GM18868 (cell line): ENCODE data around the gene RNF187.

Experiments
- ATAC-seq: cut with Tn5 transposase; IDR thresholded peaks from one replicate; pipeline ENCODE4 v1.9.1; 2021; ENCODE audit warnings: mild to moderate bottlenecking, moderate library complexity; ENCODE audit not compliant: unreplicated experiment

The RNF187 gene

GRCh38 chr1:228542981-228543380 lies 55.8 kb downstream of the RNF187 start:
- ATAC-seq: no peak

DNA sequence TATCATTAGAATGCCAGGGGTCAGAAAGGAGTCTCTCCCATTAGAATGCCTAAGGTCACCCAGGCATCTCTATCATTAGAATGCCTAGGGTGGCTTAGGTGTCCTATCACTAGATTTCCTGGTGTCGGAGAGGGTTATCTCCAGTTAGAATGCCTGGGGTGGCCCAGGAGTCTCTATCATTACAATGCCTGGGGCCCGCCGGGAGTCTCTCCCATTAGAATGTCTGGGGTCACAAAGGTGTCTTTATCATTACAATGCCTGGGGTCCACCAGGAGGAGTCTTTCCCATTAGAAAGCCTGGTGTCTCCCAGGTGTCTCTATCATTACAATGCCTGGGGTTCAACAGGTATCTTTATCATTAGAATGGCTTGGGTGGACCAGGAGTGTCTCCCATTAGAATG lies 56.2 kb downstream of the RNF187 start:
- ATAC-seq: no peak

DNA sequence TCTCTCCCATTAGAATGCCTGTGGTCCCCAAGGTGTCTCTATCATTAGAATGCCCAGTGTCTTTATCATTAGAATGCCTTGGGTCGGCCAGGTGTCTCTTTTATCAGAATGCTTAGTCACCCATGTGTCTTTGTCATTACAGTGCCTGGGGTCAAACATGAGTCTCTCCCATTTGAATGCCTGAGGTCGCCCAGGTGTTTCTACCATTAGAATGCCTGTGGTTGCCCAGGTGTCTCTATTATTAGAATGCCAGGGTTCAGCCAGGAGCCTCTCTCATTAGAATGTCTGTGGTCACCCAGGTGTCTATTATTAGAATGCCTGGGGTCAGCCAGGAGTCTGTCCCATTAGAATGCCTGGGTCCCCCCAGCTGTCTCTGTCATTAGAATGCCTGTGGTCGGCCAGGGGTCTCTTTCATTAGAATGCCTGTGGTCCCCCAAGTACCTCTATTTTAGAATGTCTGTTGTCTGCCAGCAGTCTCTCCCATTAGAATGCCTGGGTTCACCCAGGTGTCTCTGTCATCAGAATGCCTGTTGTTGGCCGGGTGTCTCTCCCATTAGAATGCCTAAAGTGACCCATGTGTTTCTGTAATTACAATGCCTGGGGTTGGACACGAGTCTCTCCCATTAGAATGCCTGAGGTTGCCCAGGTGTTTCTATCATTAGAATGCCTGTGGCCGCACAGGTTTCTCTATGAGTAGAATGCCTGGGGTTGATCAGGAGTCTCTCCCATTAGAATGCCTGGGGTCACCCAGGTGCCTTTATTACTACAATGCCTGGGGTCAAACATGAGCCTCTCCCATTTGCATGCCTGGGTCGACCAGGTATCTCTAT lies 57.1 kb downstream of the RNF187 start:
- ATAC-seq: no peak

DNA sequence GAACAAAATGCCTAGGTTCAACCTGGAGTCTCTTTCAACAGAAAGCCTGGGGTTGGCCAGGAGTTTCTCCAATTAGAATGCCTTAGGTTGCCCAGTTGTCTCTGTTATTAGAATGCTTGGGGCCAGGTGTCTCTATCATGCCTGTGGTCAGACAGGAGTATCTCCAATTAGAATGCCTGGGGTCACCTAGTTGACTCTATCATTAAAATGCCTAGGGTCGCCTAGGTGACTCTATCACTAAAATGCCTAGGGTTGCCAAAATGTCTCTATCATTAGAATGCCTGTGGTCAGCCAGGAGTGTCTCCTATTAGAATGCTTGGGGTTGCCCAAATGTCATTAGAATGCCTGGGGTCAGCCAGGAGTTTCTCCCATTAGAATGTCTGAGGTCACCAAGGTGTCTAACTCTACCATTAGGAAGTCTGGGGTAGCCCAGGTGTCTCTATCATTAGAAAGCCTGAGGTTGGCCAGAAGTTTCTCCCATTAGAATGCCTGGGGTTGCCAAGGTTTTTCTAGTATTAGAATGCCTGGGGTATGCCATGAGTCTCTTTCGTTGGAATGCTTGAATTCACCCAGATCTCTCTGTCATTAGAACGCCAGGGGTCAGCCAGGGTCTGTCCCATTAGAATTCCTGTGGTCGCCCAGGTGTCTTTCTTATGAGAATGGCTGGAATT lies 57.9 kb downstream of the RNF187 start:
- no peak for ATAC-seq
